Hepatocyte (in vitro differentiated cells): ENCODE results near the gene POU2F2. TPM values are rescaled to one million over a fixed set of nuclear protein-coding genes. Genes with fewer than 3 reads are reported as not detected.

ENCODE experiments used
- DNase-seq: peaks from one replicate; pipeline ENCODE4 v3.0.0-alpha.2; 2016; ENCODE audit warnings: low spot score
- H2AFZ ChIP-seq: fragments of 200-600 bp; sonication (generic); 2 replicates; pipeline ENCODE4 v1.6.0; 2016; ENCODE audit warnings: antibody characterized with exemption, mild to moderate bottlenecking
- H3K27ac ChIP-seq: fragments of 200-600 bp; sonication (generic); 2 replicates; pipeline ENCODE4 v1.5.1; 2016; ENCODE audit warnings: mild to moderate bottlenecking
- H3K27me3 ChIP-seq: fragments of 200-600 bp; sonication (generic); 2 replicates; pipeline ENCODE4 v1.6.1; 2016
- H3K36me3 ChIP-seq: fragments of 200-600 bp; sonication (generic); replicated peaks from 2 replicates; pipeline ENCODE4 v1.5.1; 2016; ENCODE audit warnings: low read depth; ENCODE audit not compliant: insufficient read depth
- H3K4me1 ChIP-seq: fragments of 200-600 bp; sonication (generic); 2 replicates; pipeline ENCODE4 v1.5.1; 2016; ENCODE audit warnings: mild to moderate bottlenecking, moderate library complexity; ENCODE audit not compliant: insufficient read depth
- H3K4me2 ChIP-seq: fragments of 200-600 bp; sonication (generic); 2 replicates; pipeline ENCODE4 v1.6.0; 2016
- H3K4me3 ChIP-seq: fragments of 200-600 bp; sonication (generic); 2 replicates; pipeline ENCODE4 v1.5.1; 2016; ENCODE audit warnings: mild to moderate bottlenecking
- H3K79me2 ChIP-seq: fragments of 200-600 bp; sonication (generic); 2 replicates; pipeline ENCODE4 v1.6.0; 2017; ENCODE audit warnings: mild to moderate bottlenecking
- H3K9me2 ChIP-seq: fragments of 200-600 bp; sonication (generic); replicated peaks from 2 replicates; pipeline ENCODE4 v1.6.0; 2017; ENCODE audit warnings: mild to moderate bottlenecking; ENCODE audit not compliant: insufficient read depth
- H3K9me3 ChIP-seq: fragments of 200-600 bp; sonication (generic); 2 replicates; pipeline ENCODE4 v1.5.1; 2016; ENCODE audit warnings: low read depth, mild to moderate bottlenecking
- H4K20me1 ChIP-seq: fragments of 200-600 bp; sonication (generic); 2 replicates; pipeline ENCODE4 v1.6.0; 2016; ENCODE audit warnings: mild to moderate bottlenecking; ENCODE audit not compliant: insufficient read depth, poor library complexity, severe bottlenecking
- CTCF ChIP-seq: fragments of 200-600 bp; sonication (generic); IDR thresholded peaks from 2 replicates; pipeline ENCODE4 v1.5.1; 2016; ENCODE audit warnings: antibody characterized with exemption, mild to moderate bottlenecking; ENCODE audit not compliant: poor library complexity
- EZH2 ChIP-seq: fragments of 200-600 bp; sonication (generic); IDR thresholded peaks from 2 replicates; pipeline ENCODE4 v1.6.1; 2016; ENCODE audit warnings: antibody characterized with exemption, mild to moderate bottlenecking, borderline replicate concordance
- EZH2phosphoT487 ChIP-seq: fragments of 200-600 bp; sonication (generic); IDR thresholded peaks from one replicate; pipeline ENCODE4 v1.6.1; 2018; ENCODE audit warnings: antibody characterized with exemption, mild to moderate bottlenecking, low read depth, moderate library complexity; ENCODE audit not compliant: unreplicated experiment, severe bottlenecking
- WGBS: methylation state at CpG from one replicate; pipeline ENCODE4 v1.1.6; 2016; ENCODE audit warnings: low lambda C conversion rate; ENCODE audit errors: missing lambda C conversion rate; 5-methylcytosine and 5-hydroxymethylcytosine counted together
- polyA plus RNA-seq: library from polyadenylated mRNA; unstranded; fragments of >200 nt; fragmentation: Nextera tagmentation; extraction: Ambion mirVana; gene quantifications from 2 replicates; pipeline ENCODE4 v1.2.1, GENCODE V29; 2016
- total RNA-seq: library from RNA; depleted of rRNA; stranded (reverse); fragments of >200 nt; gene quantifications from 2 replicates; pipeline ENCODE4 v1.2.3, GENCODE V29; 2014

Gene POU2F2
- total and polyA plus RNA-seq, 2 experiments from 2014 or later = 0.15 TPM; not detected in 1

GRCh38 chr19:42173695-42174094 lies 41.4 kb upstream of the POU2F2 start:
- no peaks in the 10 kb centered on the region for H3K9me3 ChIP-seq
- no peak overlapping the region for H3K27ac ChIP-seq
- no peaks in the 10 kb centered on the region for H3K36me3 ChIP-seq
- H3K27me3 ChIP-seq = peaks cover 43% of the 10 kb centered on the region
- peaks cover 3% of the 10 kb centered on the region for H3K4me1 ChIP-seq
- DNase-seq = no peak
- H4K20me1 ChIP-seq = no peaks in the 10 kb centered on the region
- WGBS = 87% methylated on average over 5 of the region's 5 CpGs
- H3K79me2 ChIP-seq = no peaks in the 10 kb centered on the region
- no peak overlapping the region for H2AFZ ChIP-seq
- no peak overlapping the region for H3K4me3 ChIP-seq
- TF ChIP-seq EZH2 (no peak), CTCF (no peak), EZH2phosphoT487 (no peak)
- H3K4me2 ChIP-seq = no peak overlapping the region
- H3K9me2 ChIP-seq = no peaks in the 10 kb centered on the region

- Histone ChIP-seq H3K27ac (peak overlapping the region; percentile 49), H3K79me2 (no peaks in the 10 kb centered on the region), H3K36me3 (no peaks in the 10 kb centered on the region), H3K4me1 (peaks cover 3% of the 10 kb centered on the region), H3K27me3 (peaks cover 31% of the 10 kb centered on the region), H3K4me3 (no peak overlapping the region), H2AFZ (no peak overlapping the region), H3K4me2 (no peak overlapping the region), H4K20me1 (no peaks in the 10 kb centered on the region), H3K9me3 (no peaks in the 10 kb centered on the region), H3K9me2 (no peaks in the 10 kb centered on the region)
- DNase-seq = peak; percentile 64
- 71% methylated on average over 7 of the region's 7 CpGs for WGBS
- TF ChIP-seq EZH2phosphoT487 (no peak), CTCF (no peak), EZH2 (no peak)
Measured at GRCh38 chr19:42172261-42172660, 40.0 kb upstream of the POU2F2 start.

- H2AFZ ChIP-seq = no peak overlapping the region
- no peaks in the 10 kb centered on the region for H3K9me3 ChIP-seq
- H3K79me2 ChIP-seq = no peaks in the 10 kb centered on the region
- H3K9me2 ChIP-seq = no peaks in the 10 kb centered on the region
- no peak for DNase-seq
- no peak overlapping the region for H3K4me3 ChIP-seq
- no peak overlapping the region for H3K27ac ChIP-seq
- 89% methylated on average over 16 of the region's 16 CpGs for WGBS
- TF ChIP-seq CTCF = no peak
- no peak for TF ChIP-seq EZH2
- TF ChIP-seq EZH2phosphoT487 = no peak
- no peaks in the 10 kb centered on the region for H3K4me1 ChIP-seq
- no peak overlapping the region for H3K4me2 ChIP-seq
- H4K20me1 ChIP-seq = no peaks in the 10 kb centered on the region
- H3K27me3 ChIP-seq = peaks cover 26% of the 10 kb centered on the region
- no peaks in the 10 kb centered on the region for H3K36me3 ChIP-seq
Measured at GRCh38 chr19:42170715-42171114, 38.5 kb upstream of the POU2F2 start.
